Neuron (in vitro differentiated cells): ENCODE data around the gene GSTM5.
"Not testable (repeated sequence)": the region's sequence is repeated elsewhere in the genome, so short reads cannot be mapped to it uniquely, and the experiment has no call there.

ENCODE experiments used
- H2AFZ ChIP-seq: one replicate; pipeline ENCODE4 v1.6.1; 2013; ENCODE audit warnings: low read depth, mild to moderate bottlenecking, inconsistent platforms, low read length, moderate library complexity
- H3K27me3 ChIP-seq: one replicate; pipeline ENCODE4 v1.6.1; 2013; ENCODE audit warnings: low read length; ENCODE audit not compliant: insufficient read depth
- H3K36me3 ChIP-seq: one replicate; pipeline ENCODE4 v1.6.1; 2013; ENCODE audit warnings: low read length; ENCODE audit not compliant: insufficient read depth
- H3K4me1 ChIP-seq: one replicate; pipeline ENCODE4 v1.6.1; 2013; ENCODE audit warnings: low read length; ENCODE audit not compliant: insufficient read depth
- H3K4me3 ChIP-seq: 2 replicates; pipeline ENCODE4 v1.5.1; 2013; ENCODE audit warnings: mild to moderate bottlenecking, low read length, moderate library complexity
- H3K9me3 ChIP-seq: one replicate; pipeline ENCODE4 v1.6.1; 2013; ENCODE audit warnings: low read length

The GSTM5 gene

DNA sequence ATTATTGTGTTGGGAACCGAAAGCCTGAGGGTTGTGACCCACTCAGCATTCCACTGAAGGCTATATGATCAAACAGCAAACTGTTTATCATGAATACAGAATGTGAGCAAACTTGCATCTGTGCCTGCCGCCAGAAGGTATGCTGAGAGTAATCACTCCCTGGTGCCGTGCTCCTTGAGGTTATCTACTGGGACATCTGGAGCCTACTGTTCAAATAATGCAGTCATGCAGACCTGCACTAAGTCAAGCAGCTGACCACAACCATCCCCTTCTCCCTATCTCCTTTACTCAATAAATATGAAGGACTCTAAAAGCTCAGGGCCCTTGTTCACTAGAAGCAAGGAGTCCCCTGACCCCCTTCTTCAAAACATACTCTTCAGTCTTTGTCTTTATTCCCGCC is 13.5 kb downstream of the GSTM5 start:
- Histone ChIP-seq H3K4me1 (peaks cover 5% of the 10 kb centered on the region), H3K9me3 (no peaks in the 10 kb centered on the region), H2AFZ (no peak overlapping the region), H3K27me3 (no peaks in the 10 kb centered on the region), H3K36me3 (no peaks in the 10 kb centered on the region), H3K4me3 (no peak overlapping the region)

DNA sequence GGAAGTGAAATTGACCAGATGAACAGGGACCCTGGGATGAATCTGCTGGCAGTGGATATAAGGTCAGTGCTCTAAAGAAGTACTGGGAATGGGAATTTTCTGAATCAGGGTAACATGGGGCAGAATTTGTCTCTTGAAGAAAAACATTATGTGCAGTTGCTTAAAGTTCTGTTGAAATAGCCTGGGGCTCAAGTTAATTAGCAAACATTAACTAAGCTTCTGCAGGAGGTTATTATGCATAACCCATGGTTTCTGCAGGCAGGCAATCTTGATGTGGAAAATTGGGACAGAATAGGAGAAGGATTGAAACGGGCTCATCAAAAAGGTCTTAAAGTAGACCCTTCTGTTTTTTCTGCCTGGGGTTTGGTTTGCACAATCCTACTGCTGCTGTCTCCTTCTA is 14.0 kb downstream of the GSTM5 start:
- H3K9me3 ChIP-seq, result no peaks in the 10 kb centered on the region
- H3K36me3 ChIP-seq, result no peaks in the 10 kb centered on the region
- no peak overlapping the region for H2AFZ ChIP-seq
- peaks cover 10% of the 10 kb centered on the region for H3K4me1 ChIP-seq
- H3K4me3 ChIP-seq, result no peak overlapping the region
- H3K27me3 ChIP-seq, result no peaks in the 10 kb centered on the region

- no peaks in the 10 kb centered on the region for H3K9me3 ChIP-seq
- no peaks in the 10 kb centered on the region for H3K27me3 ChIP-seq
- peaks cover 10% of the 10 kb centered on the region for H3K4me1 ChIP-seq
- H3K4me3 ChIP-seq, result no peak overlapping the region
- H3K36me3 ChIP-seq, result no peaks in the 10 kb centered on the region
- H2AFZ ChIP-seq, result no peak overlapping the region
These were observed 14.8 kb downstream of the GSTM5 start for GRCh38 chr1:109726728-109727373.

GRCh38 chr1:109728870-109729269 is 16.8 kb downstream of the GSTM5 start:
- Histone ChIP-seq H3K4me3 (no peak overlapping the region), H3K4me1 (peaks cover 10% of the 10 kb centered on the region), H3K9me3 (no peaks in the 10 kb centered on the region), H3K36me3 (no peaks in the 10 kb centered on the region), H3K27me3 (no peaks in the 10 kb centered on the region), H2AFZ (no peak overlapping the region)

DNA sequence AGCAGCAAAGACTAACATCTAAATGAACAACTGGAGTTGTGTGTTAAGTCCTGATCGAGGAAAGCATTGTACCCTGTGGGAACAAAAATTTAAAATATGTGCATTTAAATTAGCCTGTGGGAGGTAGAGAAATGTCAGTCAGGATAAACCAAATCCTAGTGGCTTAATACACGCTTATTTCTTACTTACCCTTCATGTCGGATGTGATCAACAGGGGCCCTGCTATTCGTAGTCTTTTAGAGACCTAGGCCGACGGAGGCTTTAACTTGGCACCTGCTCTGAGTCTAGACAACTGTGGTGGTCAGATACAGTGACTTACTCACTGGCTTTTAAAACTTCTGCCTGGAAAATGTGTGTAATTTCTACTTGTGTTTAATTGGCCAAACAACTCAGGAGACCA is 18.6 kb downstream of the GSTM5 start:
- H2AFZ ChIP-seq, result no peak overlapping the region

DNA sequence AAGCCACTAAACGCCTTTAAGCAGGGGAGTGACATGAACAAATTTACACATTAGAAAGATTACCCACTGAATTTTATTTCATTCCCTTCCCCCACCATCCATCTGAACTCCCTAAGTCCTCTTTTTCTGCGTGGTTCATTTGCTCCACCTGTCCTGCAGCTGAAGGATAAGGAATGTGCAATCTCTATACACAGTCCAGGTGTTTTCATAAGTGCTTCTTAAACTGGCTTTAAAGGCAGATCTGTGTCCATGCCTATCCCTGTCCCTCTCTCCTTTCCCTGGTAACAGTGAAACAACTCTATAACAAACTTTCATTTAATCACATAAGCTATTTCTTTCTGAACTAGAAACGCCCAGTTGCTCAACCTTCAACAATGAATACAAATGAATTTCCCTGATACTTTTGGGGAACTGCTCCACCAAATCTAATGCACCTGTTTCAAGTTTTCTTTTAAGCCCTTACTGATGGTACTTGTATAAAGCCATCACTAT is 20.4 kb downstream of the GSTM5 start:
- Histone ChIP-seq H3K4me1 (peaks cover 10% of the 10 kb centered on the region), H2AFZ (no peak overlapping the region), H3K36me3 (peaks cover 13% of the 10 kb centered on the region), H3K9me3 (peaks cover 5% of the 10 kb centered on the region), H3K27me3 (no peaks in the 10 kb centered on the region), H3K4me3 (no peak overlapping the region)

More for the DNA sequence above, 18.6 kb downstream of the GSTM5 start:
- H3K9me3 ChIP-seq, result peaks cover 5% of the 10 kb centered on the region
- peaks cover 10% of the 10 kb centered on the region for H3K4me1 ChIP-seq
- H3K36me3 ChIP-seq, result no peaks in the 10 kb centered on the region
- no peaks in the 10 kb centered on the region for H3K27me3 ChIP-seq
- H3K4me3 ChIP-seq, result no peak overlapping the region

GRCh38 chr1:109733236-109733870 is 21.3 kb downstream of the GSTM5 start:
- H2AFZ ChIP-seq, result no peak overlapping the region
- H3K4me3 ChIP-seq, result no peak overlapping the region
- H3K36me3 ChIP-seq, result peaks cover 19% of the 10 kb centered on the region
- peaks cover 5% of the 10 kb centered on the region for H3K9me3 ChIP-seq
- no peaks in the 10 kb centered on the region for H3K27me3 ChIP-seq
- peaks cover 10% of the 10 kb centered on the region for H3K4me1 ChIP-seq

DNA sequence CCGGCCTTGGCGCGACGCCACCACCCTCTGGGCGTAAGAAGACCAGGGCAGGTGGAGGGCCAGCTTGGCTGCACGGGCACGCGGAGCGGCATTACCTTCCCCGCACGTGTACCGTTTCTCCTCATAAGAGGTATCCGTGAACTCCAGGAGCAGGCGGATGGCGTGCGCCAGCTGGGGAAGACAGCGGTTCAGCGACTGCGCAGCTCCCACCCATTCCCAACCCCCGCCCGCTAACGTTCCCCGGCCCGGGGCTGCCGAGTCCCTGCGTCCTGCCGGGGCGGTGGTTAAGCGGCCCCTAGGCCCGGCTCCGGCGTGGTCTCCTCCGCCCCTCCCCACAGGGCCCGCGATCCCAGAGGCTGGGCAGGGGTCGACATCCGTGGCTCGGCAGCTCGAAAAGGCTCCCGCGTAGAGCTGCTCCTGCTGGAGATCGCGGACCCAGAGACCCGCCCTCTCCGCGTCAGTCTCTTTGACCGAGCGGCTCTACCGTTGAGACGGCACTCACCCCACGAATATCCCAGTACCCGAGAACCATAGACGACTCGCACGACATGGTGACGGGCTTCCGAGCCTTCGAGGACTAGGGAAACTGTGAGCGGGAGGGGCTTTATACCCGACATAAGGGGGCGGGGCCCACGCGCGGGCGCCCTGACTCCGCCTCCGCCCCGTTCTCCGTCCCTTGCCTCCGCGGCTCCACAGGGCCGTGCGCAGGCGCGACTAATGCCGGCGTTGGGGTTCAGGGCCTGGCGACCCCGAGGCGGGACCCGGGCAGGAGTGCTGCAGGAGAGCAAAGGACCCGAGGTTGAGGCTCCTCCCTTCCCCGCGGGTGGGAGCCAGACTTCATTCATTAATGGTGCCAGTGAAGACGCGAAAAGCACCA is 27.9 kb downstream of the GSTM5 start:
- peak overlapping the region; percentile 58 for H3K4me3 ChIP-seq
- peaks cover 9% of the 10 kb centered on the region for H3K4me1 ChIP-seq
- no peaks in the 10 kb centered on the region for H3K27me3 ChIP-seq
- H3K9me3 ChIP-seq, result no peaks in the 10 kb centered on the region
- peak overlapping the region; percentile 70 for H2AFZ ChIP-seq
- H3K36me3 ChIP-seq, result peaks cover 19% of the 10 kb centered on the region

- Histone ChIP-seq H3K4me3 (peak within 1 kb of the TSS; percentile 58), H2AFZ (peak within 1 kb of the TSS; percentile 70), H3K27me3 (no peaks in the 10 kb centered on the region), H3K36me3 (peaks cover 18% of the 10 kb centered on the region), H3K9me3 (no peaks in the 10 kb centered on the region), H3K4me1 (peaks cover 9% of the 10 kb centered on the region)
These were observed 28.7 kb downstream of the GSTM5 start, which contains the start of gene GSTM3 for GRCh38 chr1:109740615-109741373. Gene GSTM3 (minus strand): TSS chr1:109741038. CDS start chr1:109740287, 751 bp downstream.

DNA sequence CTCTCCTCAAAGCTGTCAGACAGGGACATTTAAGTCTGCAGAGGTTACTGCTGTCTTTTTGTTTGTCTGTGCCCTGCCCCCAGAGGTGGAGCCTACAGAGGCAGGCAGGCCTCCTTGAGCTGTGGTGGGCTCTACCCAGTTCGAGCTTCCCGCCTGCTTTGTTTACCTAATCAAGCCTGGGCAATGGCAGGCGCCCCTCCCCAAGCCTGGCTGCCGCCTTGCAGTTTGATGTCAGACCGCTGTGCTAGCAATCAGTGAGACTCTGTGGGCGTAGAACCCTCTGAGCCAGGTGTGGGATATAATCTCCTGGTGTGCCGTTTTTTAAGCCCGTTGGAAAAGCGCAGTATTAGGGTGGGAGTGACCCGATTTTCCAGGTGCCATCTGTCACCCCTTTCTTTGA is 36.3 kb downstream of the GSTM5 start:
- H3K36me3 ChIP-seq, H3K4me3 ChIP-seq: not testable (repeated sequence)

GRCh38 chr1:109749221-109749620 is 37.2 kb downstream of the GSTM5 start:
- no peaks in the 10 kb centered on the region for H3K4me1 ChIP-seq
- H3K36me3 ChIP-seq, result no peaks in the 10 kb centered on the region
- H3K27me3 ChIP-seq, result peaks cover 32% of the 10 kb centered on the region
- H2AFZ ChIP-seq, result no peak overlapping the region
- no peak overlapping the region for H3K4me3 ChIP-seq
- no peaks in the 10 kb centered on the region for H3K9me3 ChIP-seq

More for the DNA sequence above, 36.3 kb downstream of the GSTM5 start:
- H3K4me1 ChIP-seq, H2AFZ ChIP-seq, H3K9me3 ChIP-seq: not testable (repeated sequence)
- peaks cover 30% of the 10 kb centered on the region for H3K27me3 ChIP-seq

GRCh38 chr1:109750241-109750882 is 38.3 kb downstream of the GSTM5 start:
- Histone ChIP-seq H3K4me1 (no peaks in the 10 kb centered on the region), H3K27me3 (peaks cover 32% of the 10 kb centered on the region), H3K36me3 (no peaks in the 10 kb centered on the region), H3K9me3 (no peaks in the 10 kb centered on the region), H2AFZ (no peak overlapping the region), H3K4me3 (no peak overlapping the region)
